SK-N-SH treated with all-trans-retinoic acid at 6 μM for 48 hours (cell line): Measurements from ENCODE around the gene UNC93B1.
A peak's percentile ranks its signal among the peaks of the same experiment; 100 is the strongest.
"Not testable (repeated sequence)": the region's sequence is repeated elsewhere in the genome, so short reads cannot be mapped to it uniquely, and the experiment has no call there.

Experiments
- ATAC-seq: fragments of 200-7000 bp; cut with Tn5 transposase; 3 replicates; pipeline ENCODE4 v1.9.1; 2020; ENCODE audit warnings: mild to moderate bottlenecking, moderate library complexity

Gene UNC93B1

DNA sequence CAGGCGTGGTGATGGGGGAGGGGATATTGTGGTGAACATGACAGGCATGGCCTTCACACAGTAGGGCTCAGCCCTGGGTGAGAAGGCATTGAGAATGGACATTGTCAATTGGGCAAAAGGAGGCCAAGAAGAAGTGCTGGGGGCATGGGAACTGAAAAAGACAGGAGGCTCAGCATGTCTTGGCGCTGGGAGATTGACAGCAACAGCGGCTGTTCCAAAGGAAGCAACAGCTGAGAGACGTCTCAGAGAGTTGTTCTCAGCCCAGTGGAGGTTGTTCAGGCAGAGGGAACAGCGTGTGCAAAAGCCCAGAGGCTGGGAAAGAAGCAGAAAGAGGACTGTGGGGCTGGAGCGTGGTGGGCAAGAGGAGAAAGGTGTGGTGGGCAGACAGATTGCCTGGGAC is 47.7 kb downstream of the UNC93B1 start:
- ATAC-seq, result not testable (repeated sequence)

DNA sequence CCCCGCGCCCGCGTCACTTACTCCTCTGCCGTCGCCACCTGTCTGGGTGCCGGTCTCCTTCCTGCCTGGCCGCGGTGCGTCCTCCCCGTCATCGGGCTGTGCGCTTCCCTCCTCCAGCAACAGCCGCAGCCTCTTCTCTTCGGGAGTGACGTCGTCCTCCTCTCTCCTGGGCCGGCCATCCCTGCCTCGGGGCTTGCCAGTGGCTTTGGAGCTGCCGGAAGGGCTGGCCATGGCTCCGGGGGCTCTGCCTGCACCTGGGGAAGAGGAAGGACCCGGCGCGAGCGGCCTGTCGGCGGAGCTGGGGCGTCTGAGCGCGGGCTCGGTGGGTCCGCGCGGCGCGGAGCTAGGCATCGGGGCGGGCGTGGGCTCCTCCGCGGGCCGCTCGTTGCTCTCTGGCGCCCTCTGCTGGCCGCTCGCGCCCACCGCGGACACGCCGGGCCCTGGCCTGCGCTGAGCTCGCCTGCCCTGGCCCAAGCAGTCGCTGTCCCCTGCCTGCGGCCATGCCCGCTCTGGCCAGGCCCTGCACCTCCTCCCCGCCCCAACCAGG is 48.4 kb downstream of the UNC93B1 start:
- peak; percentile 91 for ATAC-seq

DNA sequence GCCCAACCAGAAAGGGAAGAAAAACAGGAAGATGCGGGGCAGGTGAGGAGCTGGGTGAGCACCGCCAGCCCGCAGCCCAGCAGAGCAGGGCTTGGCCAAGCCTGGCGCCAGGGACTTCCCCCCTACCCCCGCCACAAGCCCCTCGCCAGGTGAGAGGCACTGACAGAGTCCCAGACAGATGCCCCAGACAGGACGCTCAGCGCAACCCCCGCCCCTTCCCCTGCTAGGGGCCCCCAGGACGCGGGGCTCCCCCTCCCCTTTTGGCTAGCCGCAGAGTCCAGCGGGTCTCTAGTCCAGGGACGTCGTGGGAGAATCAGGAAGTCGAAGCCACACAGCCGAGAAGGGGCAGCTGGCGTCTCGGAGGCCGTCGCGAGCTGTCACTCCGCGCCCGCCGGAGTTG is 48.9 kb downstream of the UNC93B1 start:
- ATAC-seq, result not testable (repeated sequence)

DNA sequence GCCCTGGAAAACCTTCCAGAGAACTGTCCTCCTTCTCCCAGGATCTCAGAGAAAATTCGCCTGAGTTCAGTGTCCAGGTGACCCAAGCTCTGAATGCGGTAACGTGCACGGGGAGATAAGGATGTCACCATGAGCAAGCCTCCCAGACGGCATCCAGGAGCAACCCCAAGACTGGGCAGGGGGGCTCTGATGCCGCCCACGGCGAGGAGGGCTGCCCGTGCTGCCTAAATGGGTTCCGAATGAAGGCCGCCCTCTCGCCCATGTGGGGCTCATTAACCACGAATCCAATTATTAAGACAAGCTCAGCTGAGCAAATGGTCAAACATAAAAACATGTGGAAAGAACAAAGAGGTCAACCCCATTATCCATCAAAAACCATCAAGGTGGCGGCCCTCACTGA is 49.6 kb downstream of the UNC93B1 start:
- not testable (repeated sequence) for ATAC-seq

DNA sequence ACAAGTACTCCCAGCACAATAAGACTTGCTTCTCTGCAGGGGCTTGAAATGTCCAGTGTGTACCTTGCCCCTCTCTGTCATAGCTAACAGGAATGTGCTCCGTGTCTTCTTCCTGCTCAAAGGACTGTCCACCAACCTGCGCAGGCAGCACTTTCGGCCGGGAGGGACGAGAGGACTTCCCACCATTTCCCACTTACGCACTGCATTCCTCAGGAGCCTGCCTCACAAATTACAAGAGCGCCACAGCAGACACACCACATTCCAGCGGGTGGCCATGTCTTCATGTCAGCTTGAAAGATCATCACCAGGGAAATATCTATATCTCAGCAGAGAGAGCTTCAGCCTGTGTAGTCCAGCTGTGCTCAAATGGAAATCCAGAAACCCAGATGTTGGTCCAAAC is 53.2 kb downstream of the UNC93B1 start:
- ATAC-seq, result not testable (repeated sequence)

DNA sequence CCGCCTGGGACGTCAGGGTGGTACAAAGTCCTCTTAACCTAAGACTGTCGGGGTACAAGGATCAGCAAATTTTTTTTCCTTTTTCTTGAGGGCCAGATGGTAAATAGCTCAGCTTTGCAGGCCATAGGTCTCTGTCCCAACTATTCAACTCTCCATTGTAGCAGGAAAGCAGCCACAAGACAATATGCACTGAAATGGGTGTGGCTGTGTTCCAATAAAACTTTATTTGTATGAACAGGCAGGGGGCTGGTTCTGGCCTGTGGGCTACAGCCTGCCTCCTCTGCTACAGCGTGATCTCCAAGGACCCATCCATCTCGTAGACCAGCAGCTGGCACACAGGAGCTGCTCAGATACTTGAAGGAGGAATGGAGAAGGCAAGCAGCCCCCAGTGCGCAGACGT is 56.1 kb downstream of the UNC93B1 start:
- ATAC-seq, result not testable (repeated sequence)

DNA sequence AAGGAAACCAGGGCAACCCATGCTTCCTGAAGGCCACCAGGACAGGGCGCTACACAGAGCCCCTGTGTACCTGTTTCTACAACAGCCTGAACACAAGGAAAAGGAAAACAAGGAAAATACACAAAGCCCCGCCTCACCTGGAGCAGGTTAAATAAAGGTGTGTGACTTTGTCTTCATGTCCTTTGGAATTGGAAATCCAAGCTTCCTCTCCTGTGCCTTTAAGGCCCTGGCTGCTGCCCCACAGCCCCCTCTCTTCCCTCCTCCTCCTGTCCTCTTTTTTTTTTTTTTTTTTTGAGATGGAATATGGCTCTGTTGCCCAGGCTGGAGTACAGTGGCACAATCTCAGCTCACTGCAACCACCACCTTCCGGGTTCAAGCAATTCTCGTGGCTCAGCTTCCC is 57.5 kb downstream of the UNC93B1 start:
- not testable (repeated sequence) for ATAC-seq

DNA sequence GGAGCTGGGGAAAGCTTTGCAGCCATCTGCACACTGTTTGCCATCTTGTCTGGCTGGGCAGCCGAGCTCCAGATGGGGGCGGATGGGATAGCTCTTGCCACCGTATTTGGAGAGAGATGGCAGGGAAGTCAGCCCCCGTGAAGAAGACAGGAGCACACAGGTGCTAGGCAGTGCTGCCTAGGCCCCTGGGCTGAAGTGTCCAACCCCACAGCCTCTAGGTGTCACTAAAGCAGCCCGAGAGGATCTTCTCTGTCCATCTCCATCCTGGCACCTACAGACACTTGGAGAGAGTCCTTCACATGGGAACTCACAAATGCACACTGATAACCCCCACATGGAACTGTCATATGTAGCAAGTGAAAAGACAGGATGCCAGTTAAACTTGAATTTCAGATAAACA is 60.5 kb downstream of the UNC93B1 start:
- not testable (repeated sequence) for ATAC-seq
